RWPE2 (cell line): Measurements from ENCODE around the gene KHNYN.
"Not testable (repeated sequence)": the region's sequence is repeated elsewhere in the genome, so short reads cannot be mapped to it uniquely, and the experiment has no call there.

Experiments
- ATAC-seq: fragments of 200-7000 bp; cut with Tn5 transposase; 3 replicates; pipeline ENCODE4 v1.9.1; 2021; ENCODE audit warnings: low read depth
- DNase-seq: peaks from one replicate; pipeline ENCODE4 v3.0.0-alpha.2; 2020; ENCODE audit warnings: low spot score
- H3K27ac ChIP-seq: fragments of 450-650 bp; 2 replicates; pipeline ENCODE4 v1.5.1; 2017; ENCODE audit warnings: mild to moderate bottlenecking; ENCODE audit not compliant: poor library complexity, severe bottlenecking
- H3K27me3 ChIP-seq: fragments of 250-450 bp; sonication (Bioruptor Pico); 2 replicates; pipeline ENCODE4 v1.5.1; 2021; ENCODE audit warnings: mild to moderate bottlenecking, moderate library complexity; ENCODE audit not compliant: insufficient read depth, poor library complexity, severe bottlenecking
- H3K36me3 ChIP-seq: fragments of 250-450 bp; sonication (Bioruptor Pico); 2 replicates; pipeline ENCODE4 v1.5.1; 2020; ENCODE audit warnings: low read depth, mild to moderate bottlenecking, moderate library complexity
- H3K4me1 ChIP-seq: fragments of 250-450 bp; sonication (Bioruptor Pico); 2 replicates; pipeline ENCODE4 v1.5.1; 2021; ENCODE audit warnings: mild to moderate bottlenecking, moderate library complexity; ENCODE audit not compliant: insufficient read depth, poor library complexity, severe bottlenecking
- H3K4me3 ChIP-seq: fragments of 250-450 bp; sonication (Bioruptor Pico); 2 replicates; pipeline ENCODE4 v1.5.1; 2021; ENCODE audit warnings: mild to moderate bottlenecking, moderate library complexity; ENCODE audit not compliant: severe bottlenecking
- H3K9me3 ChIP-seq: fragments of 250-450 bp; sonication (Bioruptor Pico); 2 replicates; pipeline ENCODE4 v1.5.1; 2021; ENCODE audit warnings: mild to moderate bottlenecking, moderate library complexity; ENCODE audit not compliant: severe bottlenecking
- CTCF ChIP-seq: fragments of 450-650 bp; IDR thresholded peaks from one replicate; pipeline ENCODE4 v1.5.1; 2017; ENCODE audit warnings: mild to moderate bottlenecking, moderate library complexity; ENCODE audit not compliant: poor library complexity, severe bottlenecking

The KHNYN gene

GRCh38 chr14:24465368-24465767 is 35.6 kb downstream of the KHNYN start:
- Histone ChIP-seq H3K4me1 (no peaks in the 10 kb centered on the region), H3K36me3 (no peaks in the 10 kb centered on the region), H3K27me3 (no peaks in the 10 kb centered on the region), H3K9me3 (no peaks in the 10 kb centered on the region), H3K27ac (no peak overlapping the region), H3K4me3 (no peak overlapping the region)
- TF ChIP-seq CTCF: no peak
- DNase-seq: no peak
- no peak for ATAC-seq

GRCh38 chr14:24465805-24466204 is 36.1 kb downstream of the KHNYN start:
- no peak for DNase-seq
- H3K27ac ChIP-seq: no peak overlapping the region
- H3K9me3 ChIP-seq: no peaks in the 10 kb centered on the region
- H3K4me3 ChIP-seq: no peak overlapping the region
- no peaks in the 10 kb centered on the region for H3K36me3 ChIP-seq
- ATAC-seq: no peak
- no peaks in the 10 kb centered on the region for H3K27me3 ChIP-seq
- no peaks in the 10 kb centered on the region for H3K4me1 ChIP-seq
- no peak for TF ChIP-seq CTCF

GRCh38 chr14:24470450-24470849 is 40.7 kb downstream of the KHNYN start:
- H3K4me1 ChIP-seq, H3K27me3 ChIP-seq, H3K4me3 ChIP-seq, DNase-seq, ATAC-seq, H3K36me3 ChIP-seq, H3K9me3 ChIP-seq, H3K27ac ChIP-seq: not testable (repeated sequence)

GRCh38 chr14:24473211-24473610 is 43.5 kb downstream of the KHNYN start:
- no peak for ATAC-seq
- Histone ChIP-seq H3K36me3 (no peaks in the 10 kb centered on the region), H3K4me1 (no peaks in the 10 kb centered on the region), H3K27me3 (no peaks in the 10 kb centered on the region), H3K27ac (no peak overlapping the region), H3K9me3 (no peaks in the 10 kb centered on the region), H3K4me3 (no peak overlapping the region)
- TF ChIP-seq CTCF: no peak
- DNase-seq: no peak

GRCh38 chr14:24475261-24475660 is 45.5 kb downstream of the KHNYN start:
- Histone ChIP-seq H3K27me3 (no peaks in the 10 kb centered on the region), H3K27ac (no peak overlapping the region), H3K4me3 (no peak overlapping the region), H3K4me1 (no peaks in the 10 kb centered on the region), H3K36me3 (no peaks in the 10 kb centered on the region), H3K9me3 (no peaks in the 10 kb centered on the region)
- TF ChIP-seq CTCF: no peak
- no peak for DNase-seq
- ATAC-seq: no peak

- not testable (repeated sequence) for H3K36me3 ChIP-seq, H3K27me3 ChIP-seq, H3K4me3 ChIP-seq, ATAC-seq, H3K4me1 ChIP-seq, H3K27ac ChIP-seq, DNase-seq, H3K9me3 ChIP-seq
Observed at GRCh38 chr14:24479999-24480398, 50.2 kb downstream of the KHNYN start.
